Left ventricle myocardium inferior (tissue), 1 donor: ENCODE data around the gene BGN. TPM values are rescaled to one million over a fixed set of nuclear protein-coding genes. Genes with fewer than 3 reads are reported as not detected.

Experiments
- DNase-seq: peaks from one replicate; pipeline ENCODE4 v3.0.0-alpha.2; 2020
- H3K27ac ChIP-seq: fragments of 200-600 bp; replicated peaks from 2 replicates; pipeline ENCODE4 v1.8.0; 2021
- H3K27me3 ChIP-seq: fragments of 200-600 bp; 2 replicates; pipeline ENCODE4 v1.8.0; 2021; ENCODE audit warnings: low read depth
- H3K36me3 ChIP-seq: fragments of 200-600 bp; 2 replicates; pipeline ENCODE4 v1.8.0; 2021
- H3K4me1 ChIP-seq: fragments of 200-600 bp; 2 replicates; pipeline ENCODE4 v1.8.0; 2021
- H3K4me3 ChIP-seq: fragments of 200-600 bp; 2 replicates; pipeline ENCODE4 v1.8.0; 2021; ENCODE audit warnings: mild to moderate bottlenecking, moderate library complexity
- H3K9me3 ChIP-seq: fragments of 200-600 bp; replicated peaks from 2 replicates; pipeline ENCODE4 v1.8.0; 2021
- CTCF ChIP-seq: fragments of 200-600 bp; IDR thresholded peaks from 2 replicates; pipeline ENCODE4 v1.8.0; 2021; ENCODE audit warnings: antibody characterized with exemption, mild to moderate bottlenecking, borderline replicate concordance
- intact Hi-C: fragments of 100-400 bp; cut with micrococcal nuclease; formaldehyde crosslinking; loops from one replicate; pipeline ENCODE4 v1.11.0; 2022
- total RNA-seq: library from RNA; stranded (reverse); fragmentation: NEBNext Ultra II Directional; extraction: Animal tissue kit (Norgen Biotek cat#: 25700); gene quantifications from one replicate; pipeline ENCODE4 v1.2.1, GENCODE V29; 2021
- donor health status: DM: no; HTN: yes; CAD: no; lungs with severe emphysema.

The BGN gene
- total RNA-seq, 1 donor from 2014 or later = 84.3 TPM

DNA sequence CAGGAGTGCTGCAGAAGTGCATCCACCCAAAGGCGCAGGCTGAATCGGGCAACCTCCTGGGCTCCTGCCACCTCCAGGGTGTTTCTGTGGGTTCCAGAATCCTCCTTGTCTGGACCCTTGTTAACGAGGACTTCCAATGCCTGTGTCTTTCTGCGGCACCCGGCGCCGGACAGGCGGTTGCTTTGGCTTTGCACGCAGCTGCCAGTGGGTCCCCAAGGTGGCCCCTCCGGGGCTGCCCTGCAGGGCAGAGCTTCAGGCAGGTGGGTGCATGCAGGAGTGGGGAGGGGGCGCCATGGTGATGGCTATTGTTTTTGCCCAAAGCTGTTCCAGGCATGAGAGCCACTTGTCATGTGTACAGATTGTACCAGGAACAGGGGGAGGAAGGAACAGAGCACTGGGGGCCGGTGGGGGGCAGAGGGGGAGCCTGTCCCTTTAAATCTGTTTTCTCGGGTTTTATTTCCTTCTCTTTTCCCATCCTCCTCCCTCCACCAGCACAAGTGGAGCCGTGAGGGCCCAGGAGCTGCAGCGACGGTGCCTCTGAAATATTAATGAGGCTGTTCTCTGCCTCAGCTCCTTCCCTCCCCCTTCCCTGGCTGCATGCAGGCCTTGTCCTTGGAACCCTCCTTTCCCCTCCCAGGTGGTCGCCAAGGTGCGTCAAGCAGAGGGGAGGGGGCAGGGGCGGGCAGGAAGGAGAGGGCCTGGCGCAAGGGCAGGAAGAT lies 35.8 kb downstream of the BGN start:
- intact Hi-C loops = no loop called here
- DNase-seq = no peak
- no peak overlapping the region for H3K4me3 ChIP-seq
- TF ChIP-seq CTCF = no peak
- no peaks in the 10 kb centered on the region for H3K36me3 ChIP-seq
- no peaks in the 10 kb centered on the region for H3K4me1 ChIP-seq
- H3K9me3 ChIP-seq = no peaks in the 10 kb centered on the region
- H3K27me3 ChIP-seq = peaks cover 23% of the 10 kb centered on the region
- no peak overlapping the region for H3K27ac ChIP-seq

- DNase-seq = no peak
- no peaks in the 10 kb centered on the region for H3K9me3 ChIP-seq
- no peaks in the 10 kb centered on the region for H3K4me1 ChIP-seq
- H3K4me3 ChIP-seq = no peak overlapping the region
- no peak overlapping the region for H3K27ac ChIP-seq
- intact Hi-C loops = no loop called here
- H3K27me3 ChIP-seq = no peaks in the 10 kb centered on the region
- no peak for TF ChIP-seq CTCF
- H3K36me3 ChIP-seq = no peaks in the 10 kb centered on the region
These were observed 38.3 kb downstream of the BGN start for GRCh38 chrX:153533091-153533490.

GRCh38 chrX:153537080-153537479 lies 42.3 kb downstream of the BGN start:
- Histone ChIP-seq H3K27ac (no peak overlapping the region), H3K36me3 (no peaks in the 10 kb centered on the region), H3K9me3 (no peaks in the 10 kb centered on the region), H3K27me3 (peaks cover 4% of the 10 kb centered on the region), H3K4me1 (no peaks in the 10 kb centered on the region), H3K4me3 (no peak overlapping the region)
- intact Hi-C loops = no loop called here
- no peak for DNase-seq
- TF ChIP-seq CTCF = no peak

DNA sequence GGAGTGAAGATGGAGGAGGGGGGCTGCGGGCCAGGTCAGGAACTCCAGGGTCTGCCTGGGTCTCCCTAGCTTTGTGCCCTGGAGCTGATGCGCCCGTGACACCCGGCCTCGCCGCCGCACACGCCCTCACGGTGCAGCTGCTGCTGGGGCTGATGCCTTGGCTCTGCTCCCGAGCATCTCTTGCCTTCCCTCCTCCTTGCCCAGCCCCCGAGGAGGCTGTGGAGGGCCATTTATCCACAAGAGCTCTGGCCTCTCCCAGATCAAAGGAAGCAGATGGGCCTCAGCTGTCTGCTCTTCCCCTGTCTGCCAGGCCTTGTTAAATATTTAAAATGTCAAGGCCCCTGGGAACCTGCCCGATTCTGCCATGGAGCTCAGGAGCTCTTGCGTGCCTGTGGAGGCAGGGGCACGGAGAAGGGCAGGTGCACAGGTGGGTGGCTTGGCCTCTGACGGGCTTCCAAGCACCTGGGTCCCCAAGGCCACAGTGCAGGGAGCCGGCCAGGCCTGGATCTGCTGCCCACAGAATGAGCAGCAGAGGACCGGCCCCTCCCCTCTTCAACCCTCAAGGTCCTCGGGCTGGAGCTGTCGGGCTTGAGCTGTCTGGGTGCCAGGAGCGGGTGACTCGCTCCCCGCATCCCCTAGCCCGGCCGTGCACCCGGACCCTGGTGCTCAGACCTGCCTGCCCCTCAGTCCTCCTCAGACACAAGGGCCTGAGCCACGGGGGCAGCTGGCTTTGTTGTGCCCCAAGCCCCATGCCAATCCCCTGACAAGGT lies 42.9 kb downstream of the BGN start:
- TF ChIP-seq CTCF = no peak
- Histone ChIP-seq H3K36me3 (no peaks in the 10 kb centered on the region), H3K27me3 (peaks cover 4% of the 10 kb centered on the region), H3K27ac (no peak overlapping the region), H3K4me1 (no peaks in the 10 kb centered on the region), H3K9me3 (no peaks in the 10 kb centered on the region), H3K4me3 (no peak overlapping the region)
- intact Hi-C loops = no loop called here
- no peak for DNase-seq

GRCh38 chrX:153538424-153538823 lies 43.6 kb downstream of the BGN start:
- H3K36me3 ChIP-seq = no peaks in the 10 kb centered on the region
- DNase-seq = no peak
- H3K4me1 ChIP-seq = no peaks in the 10 kb centered on the region
- no peaks in the 10 kb centered on the region for H3K9me3 ChIP-seq
- TF ChIP-seq CTCF = no peak
- intact Hi-C loops = no loop called here
- H3K4me3 ChIP-seq = no peak overlapping the region
- H3K27me3 ChIP-seq = peaks cover 4% of the 10 kb centered on the region
- H3K27ac ChIP-seq = no peak overlapping the region
